HG02973 (cell line): ENCODE measurements around the gene GSTO1.

Experiments used
- ATAC-seq: cut with Tn5 transposase; IDR thresholded peaks from one replicate; pipeline ENCODE4 v1.9.1; 2021; ENCODE audit warnings: moderate library complexity; ENCODE audit not compliant: unreplicated experiment

Gene GSTO1

GRCh38 chr10:104303594-104304355 is 49.1 kb downstream of the GSTO1 start:
- ATAC-seq = no peak

DNA sequence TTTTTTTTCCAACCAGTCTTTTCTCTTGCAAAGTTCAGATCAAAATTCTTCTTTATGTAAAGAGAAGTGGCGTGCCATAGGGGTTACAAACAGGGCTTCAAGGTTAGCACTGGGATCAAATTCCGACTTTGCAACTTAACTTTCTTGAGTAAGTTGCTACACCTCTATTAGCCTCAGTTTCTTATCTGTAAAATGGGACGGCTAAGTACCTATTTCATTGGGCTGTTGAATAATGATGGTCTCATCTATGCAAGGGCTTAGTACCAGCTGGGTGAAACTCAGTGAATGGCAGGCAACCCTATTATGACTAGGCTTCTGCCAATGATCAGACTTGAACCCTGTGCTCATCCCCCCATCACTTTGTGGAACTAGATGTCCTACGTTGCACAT is 49.7 kb downstream of the GSTO1 start:
- no peak for ATAC-seq

GRCh38 chr10:104304927-104305326 is 50.2 kb downstream of the GSTO1 start:
- no peak for ATAC-seq

GRCh38 chr10:104306897-104307296 is 52.2 kb downstream of the GSTO1 start:
- no peak for ATAC-seq

- no peak for ATAC-seq
These were observed 53.1 kb downstream of the GSTO1 start for GRCh38 chr10:104307576-104308438.

- peak; percentile 72 for ATAC-seq
These were observed 53.8 kb downstream of the GSTO1 start for GRCh38 chr10:104308439-104308903.

- no peak for ATAC-seq
These were observed 55.6 kb downstream of the GSTO1 start for GRCh38 chr10:104309980-104310978.

GRCh38 chr10:104311184-104311720 is 56.6 kb downstream of the GSTO1 start:
- ATAC-seq = no peak

- no peak for ATAC-seq
These were observed 60.1 kb downstream of the GSTO1 start for GRCh38 chr10:104314591-104315485.

DNA sequence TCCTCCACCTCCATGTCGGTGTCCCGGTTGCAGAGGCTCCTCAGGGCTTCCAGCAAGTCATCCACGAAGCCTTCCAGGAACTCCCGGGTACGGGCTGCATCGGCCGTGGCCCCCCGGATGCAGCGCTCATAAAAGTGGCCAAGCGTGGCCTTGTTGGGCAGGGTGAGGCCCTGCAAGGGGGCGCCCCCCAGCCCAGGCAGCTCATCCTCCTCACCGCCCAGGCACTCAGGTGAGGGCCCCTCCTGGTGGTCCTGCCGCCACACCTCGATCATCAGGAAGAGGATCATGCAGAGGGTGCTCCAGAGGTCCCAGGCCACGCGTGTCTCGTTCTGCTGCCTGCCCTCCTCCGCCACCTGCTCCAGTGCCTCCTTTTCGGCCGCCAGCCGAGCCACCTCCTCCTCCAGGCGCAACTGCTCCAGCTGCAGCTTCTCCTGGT is 60.8 kb downstream of the GSTO1 start:
- ATAC-seq = no peak

DNA sequence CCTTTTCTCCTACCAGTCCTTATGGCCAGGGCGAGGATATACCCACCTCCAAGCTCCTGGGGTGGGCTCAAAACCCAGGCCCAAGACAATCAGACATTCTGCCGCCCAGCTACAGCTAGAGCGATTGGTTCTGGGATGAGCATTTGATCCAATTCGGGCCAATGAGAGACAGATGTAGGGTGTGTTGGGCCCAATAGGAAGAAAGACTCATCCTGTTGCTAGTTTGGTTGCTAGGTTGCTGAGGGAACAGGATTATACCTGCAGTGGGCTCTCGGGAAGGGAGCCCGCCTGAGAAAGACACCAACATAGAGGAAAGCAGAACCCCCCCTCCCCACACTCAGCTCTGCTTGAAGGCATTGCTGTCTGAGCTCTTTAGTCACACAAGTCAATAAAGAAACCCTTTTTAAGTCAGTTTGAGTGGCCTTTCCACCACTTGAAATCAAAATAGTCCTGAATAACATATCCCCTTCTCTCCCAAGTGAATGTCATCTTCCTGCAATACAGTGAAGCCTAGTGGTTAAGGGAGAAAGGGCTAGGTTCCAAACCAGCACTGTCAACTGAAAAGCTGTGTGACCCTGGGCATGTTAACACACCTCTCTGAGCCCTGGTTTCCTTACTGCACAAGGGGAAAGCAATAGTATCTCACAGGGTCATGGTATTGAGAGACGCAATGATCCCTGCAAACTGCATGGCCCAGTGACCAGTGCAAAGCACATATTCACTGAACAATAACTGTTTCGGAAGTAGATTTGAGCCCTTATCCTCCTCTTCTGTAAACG is 61.8 kb downstream of the GSTO1 start:
- ATAC-seq = no peak
